HG03521 (cell line): ENCODE results near the gene TIMM10.
A peak's percentile ranks its signal among the peaks of the same experiment; 100 is the strongest.

Experiments used
- ATAC-seq: cut with Tn5 transposase; IDR thresholded peaks from one replicate; pipeline ENCODE4 v1.9.1; 2021; ENCODE audit warnings: mild to moderate bottlenecking, moderate library complexity; ENCODE audit not compliant: unreplicated experiment

The TIMM10 gene

DNA sequence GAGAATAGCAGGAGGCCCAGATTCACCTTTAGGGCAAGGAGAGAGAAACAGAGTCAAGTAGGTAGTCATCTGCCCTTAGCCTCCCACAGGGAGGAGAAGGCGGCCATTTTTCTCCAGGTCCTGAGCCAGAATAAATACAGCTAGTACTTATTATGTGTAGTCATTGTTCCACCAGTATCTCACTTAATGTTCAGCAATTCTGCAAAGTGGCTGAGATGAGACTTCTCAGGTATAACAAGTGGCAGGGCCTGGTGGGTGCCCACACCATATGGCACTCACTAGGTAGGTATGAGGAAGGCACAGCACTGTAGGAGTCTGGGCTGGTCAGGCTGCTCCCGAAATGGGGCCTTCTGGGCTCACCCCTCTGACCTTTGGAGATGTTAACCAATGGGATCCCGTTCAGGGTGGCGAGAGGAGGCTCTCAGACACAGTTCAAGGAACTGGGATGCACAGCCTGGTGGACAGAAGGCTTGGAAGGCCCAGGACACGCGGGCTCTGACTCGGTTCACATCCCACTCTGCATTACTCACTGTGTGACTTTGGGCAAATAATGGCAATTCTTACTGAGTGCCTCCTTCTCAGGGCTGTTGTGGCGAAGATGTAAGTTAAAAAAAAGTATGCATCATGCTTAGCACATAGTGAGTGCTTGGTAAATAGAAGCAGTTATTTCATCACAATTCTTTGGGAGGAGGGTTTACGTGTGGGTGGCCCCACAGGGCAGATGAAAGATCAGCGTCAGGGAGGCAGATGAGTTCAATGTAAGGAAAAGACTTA is 45.1 kb downstream of the TIMM10 start:
- no peak for ATAC-seq

DNA sequence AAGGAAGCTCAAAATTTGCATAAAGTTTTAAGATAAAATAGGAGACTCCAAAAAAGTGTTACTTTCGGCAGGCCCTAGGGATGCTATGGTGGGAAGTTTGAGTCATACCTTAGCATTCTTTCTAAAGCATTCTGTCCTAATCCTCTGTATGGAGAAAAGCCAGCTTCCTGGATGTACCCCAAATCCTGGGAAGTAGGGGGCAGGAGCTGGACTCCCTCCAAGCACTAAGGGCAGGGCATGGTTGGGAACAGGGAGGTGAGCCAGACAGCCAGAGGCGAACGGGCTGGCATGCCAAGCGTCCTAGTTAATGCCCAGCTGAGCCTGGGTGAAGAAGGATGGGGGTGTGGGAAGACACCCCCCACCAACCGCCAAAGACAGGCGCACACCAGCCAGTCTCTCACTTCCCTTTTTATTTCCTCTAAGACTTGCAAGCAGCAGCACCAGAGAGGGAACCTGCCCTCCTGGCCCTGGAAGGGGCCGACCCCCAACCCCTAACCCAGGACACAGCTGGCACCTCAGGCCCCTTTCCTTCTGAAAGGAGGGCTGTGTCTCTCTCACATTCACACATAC is 46.3 kb downstream of the TIMM10 start:
- no peak for ATAC-seq

DNA sequence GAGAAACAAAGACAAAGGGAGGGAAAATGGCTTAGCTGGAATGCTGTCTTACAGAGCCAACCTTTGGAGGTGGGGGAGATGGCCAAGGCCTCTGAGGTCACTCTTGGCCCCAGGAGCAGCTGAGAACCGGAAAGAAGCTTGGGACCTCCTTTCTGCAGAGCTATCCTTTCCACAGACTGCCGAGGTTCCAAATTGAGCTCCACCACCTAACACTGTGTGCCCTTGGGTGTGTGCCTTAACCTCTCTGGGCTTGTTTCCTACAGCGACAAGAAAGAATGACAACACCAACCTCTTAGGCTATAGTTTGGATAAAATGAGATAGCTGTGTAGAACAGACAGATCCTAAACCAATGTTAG is 47.0 kb downstream of the TIMM10 start:
- ATAC-seq, result no peak

DNA sequence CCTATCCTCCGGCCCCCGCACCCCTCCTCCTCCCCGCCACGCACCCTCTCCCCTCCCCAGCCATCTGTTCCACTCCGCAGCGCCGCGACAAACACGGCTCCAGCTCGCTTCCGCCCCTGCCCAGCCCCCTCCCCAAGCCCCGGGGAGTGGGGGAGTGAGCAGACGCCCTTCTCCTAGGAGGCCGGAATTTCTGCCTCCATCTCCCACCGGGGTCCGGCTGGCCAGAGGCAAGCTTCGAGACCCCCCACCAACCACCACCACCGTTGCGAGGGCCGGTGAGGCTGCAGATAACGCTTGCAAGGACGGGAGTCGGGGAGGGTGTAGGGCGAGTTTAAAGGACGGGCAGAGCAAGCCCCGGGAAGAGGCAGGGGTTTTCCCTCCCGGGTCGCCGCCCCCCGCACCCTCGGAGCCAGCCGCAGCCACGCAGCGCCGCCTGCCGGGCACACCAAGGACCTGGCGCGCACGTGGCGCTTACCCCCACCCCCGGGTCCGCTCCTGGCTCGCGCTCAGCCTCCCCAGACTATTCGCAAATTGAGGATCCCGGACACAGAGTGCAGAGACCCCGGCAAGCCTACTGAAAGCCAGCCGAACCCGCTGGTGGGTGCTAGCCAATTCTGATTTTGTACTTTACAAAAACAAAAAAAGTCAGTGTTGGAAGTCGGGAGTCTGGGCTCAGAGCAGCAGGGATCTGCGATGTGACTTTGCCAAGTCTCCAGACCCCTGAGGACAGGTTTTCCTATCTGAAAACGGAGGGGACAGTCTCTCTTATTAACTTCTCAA is 47.6 kb downstream of the TIMM10 start:
- ATAC-seq, result peak; percentile 32

DNA sequence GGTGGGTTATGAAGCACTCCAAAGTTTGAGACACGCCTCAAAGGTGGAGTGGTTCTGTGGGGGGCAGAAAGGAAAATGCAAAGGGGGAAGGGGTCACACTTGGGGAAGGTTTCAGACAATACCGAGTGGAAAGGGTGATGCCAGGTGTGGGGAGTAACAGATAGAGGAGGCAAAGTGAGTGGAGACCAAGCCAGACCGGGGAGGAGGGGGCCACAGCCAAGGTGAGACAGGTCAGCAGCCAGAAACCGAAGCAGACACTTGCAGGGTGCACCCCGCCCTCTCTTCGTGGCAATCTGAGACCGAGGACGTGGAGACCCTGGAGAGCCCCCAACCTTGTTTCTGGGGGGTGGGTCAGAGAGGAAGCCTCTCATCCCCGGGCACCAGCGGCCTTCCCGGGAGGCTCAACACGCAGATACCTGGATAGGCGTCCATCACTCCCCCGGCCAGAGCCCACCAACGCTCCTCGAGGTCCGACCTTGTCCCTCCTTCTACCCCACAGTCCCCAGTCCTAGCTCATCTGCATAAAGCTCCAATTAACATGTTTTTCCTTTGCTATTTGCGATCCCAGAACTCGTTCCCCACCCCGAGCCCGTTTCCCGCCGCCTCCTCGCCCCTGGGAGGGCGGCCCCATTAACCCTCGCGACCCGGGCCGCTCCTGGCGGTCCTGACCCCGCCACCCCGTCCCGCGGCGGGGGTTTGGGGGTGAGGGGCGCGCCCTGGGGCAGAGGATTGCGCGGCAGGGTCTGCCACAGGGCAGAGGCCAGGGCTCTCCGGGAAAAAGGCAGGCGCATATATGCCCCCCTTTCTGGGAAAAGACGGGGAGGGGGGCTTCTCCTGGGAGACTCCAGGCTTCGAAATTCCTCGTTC is 48.4 kb downstream of the TIMM10 start:
- ATAC-seq, result no peak

DNA sequence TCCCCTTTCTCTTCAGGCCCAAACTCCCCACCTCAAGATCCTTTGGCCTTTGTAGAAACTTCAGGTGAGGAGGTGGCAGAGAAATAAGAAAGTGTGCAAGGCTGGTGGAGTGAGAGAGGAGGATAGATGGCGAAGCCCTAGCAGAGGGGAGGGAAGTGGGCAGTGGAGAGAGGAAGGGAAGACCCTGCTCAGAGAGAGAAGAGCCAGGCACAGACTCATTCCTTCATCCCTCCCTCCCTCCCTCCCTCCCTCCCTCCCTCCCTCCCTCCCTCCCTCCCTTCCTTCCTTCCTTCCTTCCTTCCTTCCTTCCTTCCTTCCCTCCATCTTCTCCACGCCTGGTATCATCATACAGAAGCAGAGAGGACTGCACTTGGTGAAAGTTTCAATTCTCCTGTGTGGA is 49.2 kb downstream of the TIMM10 start:
- ATAC-seq, result no peak

DNA sequence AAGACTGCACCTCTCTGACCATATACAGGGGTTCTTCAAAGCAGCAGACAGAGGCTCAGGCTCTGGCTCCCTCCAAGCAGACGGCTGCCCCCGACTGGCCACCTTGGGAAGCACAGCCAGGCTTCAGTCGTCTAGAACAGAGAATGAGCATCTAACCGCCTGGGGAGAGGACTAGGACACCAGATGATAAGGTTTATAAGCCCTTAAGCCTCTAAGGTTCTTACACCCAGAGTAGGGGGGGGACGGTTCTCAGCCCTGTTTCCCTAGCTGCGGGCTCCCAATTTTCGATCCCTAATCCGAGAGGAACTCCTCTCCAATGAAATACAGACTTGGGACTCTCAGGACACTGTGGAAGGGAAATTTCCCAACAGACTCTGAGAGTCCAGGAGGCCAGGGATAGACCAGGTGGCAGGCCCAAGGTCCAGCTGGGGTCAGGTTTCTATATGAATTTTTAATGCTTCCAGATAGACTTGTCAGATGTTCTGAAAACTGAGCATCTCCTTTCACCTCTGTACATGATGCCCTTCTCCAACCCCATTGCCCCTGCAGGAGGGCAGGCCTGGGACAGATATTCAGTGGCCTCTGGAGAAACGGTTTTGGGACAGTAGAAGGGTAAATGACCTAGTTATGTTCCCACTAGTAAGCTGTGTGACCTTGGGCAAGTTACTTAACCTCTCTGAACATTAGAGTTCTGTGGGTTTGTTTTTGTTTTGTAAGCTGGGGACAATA is 50.0 kb downstream of the TIMM10 start:
- ATAC-seq, result peak; percentile 35

DNA sequence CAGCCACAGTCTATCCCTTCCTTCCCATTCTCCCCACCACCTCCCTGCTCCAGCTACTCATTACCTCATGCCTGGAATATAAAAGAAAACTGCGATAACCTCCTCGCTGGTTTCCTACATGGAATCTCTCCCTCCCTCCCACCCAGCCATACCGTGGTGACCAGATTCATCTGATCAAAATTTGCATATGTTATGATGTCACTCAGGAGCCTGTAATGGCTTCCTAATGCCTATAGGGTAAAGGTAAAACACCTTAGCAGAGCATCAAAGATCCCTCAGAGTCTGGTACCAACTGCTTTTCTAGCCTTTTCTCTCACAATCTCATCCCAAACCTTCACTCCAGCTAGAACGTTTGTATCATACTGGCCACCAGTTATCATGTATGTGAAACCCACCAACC is 50.6 kb downstream of the TIMM10 start:
- ATAC-seq, result no peak

DNA sequence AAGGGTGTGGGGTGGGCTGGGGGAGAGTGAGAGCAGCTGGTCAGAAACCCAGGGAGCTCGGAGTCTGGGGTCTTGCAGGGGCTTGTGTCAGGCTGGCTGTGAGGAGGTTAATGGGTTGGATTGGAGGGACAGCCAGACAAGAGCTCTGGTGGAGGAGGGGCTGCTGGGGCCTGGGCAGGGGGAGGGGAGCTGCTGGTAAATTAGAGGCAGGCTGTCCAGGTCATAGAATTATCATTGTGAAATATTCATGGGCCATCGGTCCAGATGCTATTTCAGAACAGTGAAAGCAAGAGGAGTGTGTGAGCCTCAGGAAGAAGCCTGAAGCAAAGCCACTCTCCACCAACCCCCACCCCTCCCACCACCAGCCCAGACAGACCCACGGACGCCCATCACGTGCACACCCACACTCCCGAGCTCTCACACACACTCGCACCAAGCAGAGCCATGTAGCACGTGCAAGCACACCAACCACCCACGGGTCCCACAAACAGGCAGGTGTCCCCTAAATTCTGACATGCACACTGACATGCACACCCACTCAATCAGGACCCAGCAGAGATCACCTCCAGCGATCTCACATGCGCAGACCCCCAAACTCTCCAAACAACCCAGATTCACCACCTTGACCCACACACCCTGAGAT is 51.4 kb downstream of the TIMM10 start:
- ATAC-seq, result no peak
